ENCODE results near the gene CEPT1. TPM values are rescaled to one million over a fixed set of nuclear protein-coding genes. Genes with fewer than 3 reads are reported as not detected.

CEPT1 gene
- polyA plus RNA-seq, 3 donors = 20.8 to 44.3 (median 26.9) TPM

- WGBS (ENCODE audit: insufficient coverage) = no CpG with 5 or more reads among the region's 2 CpGs
- intact Hi-C loops (cut with micrococcal nuclease) = no loop called here
- H3K4me2 ChIP-seq (replicated peaks; ENCODE audit: extremely low read depth, low read length, poor library complexity, severe bottlenecking) = no peak overlapping the region
- peaks cover 61 to 73% of the 10 kb centered on the region in 2 donors for H3K36me3 ChIP-seq (replicated peaks in 1 of 2; ENCODE audit: control insufficient read depth in 1 of 2, insufficient read depth in 2 of 2, low read length in 2 of 2)
- no peak overlapping the region for H2AFZ ChIP-seq (ENCODE audit: insufficient read depth, low read depth, low read length, poor library complexity, severe bottlenecking)
- H3K27me3 Mint-ChIP-seq (ENCODE audit: low read depth in 3 of 3) = no peaks in the 10 kb centered on the region
- H3K4me3 Mint-ChIP-seq = no peak overlapping the region
- H3K27ac ChIP-seq (ENCODE audit: low read depth in 1 of 2, low read length in 2 of 2) = no peak overlapping the region
- peaks cover 100% of the 10 kb centered on the region for H3K79me2 ChIP-seq (ENCODE audit: insufficient read depth, low read length)
- H4K20me1 ChIP-seq (ENCODE audit: insufficient read depth, low read length) = peaks cover 100% of the 10 kb centered on the region
- TF ChIP-seq CTCF (IDR thresholded peaks at IDR 0.05) = no peak
- H3K4me3 ChIP-seq (replicated peaks in 1 of 3; ENCODE audit: low read depth in 2 of 3, low read length in 3 of 3) = no peak overlapping the region
- DNase-seq = no peak
- no peaks in the 10 kb centered on the region for H3K9me3 ChIP-seq (replicated peaks in 1 of 2; ENCODE audit: control insufficient read depth in 1 of 2, insufficient read depth in 1 of 2, low read length in 2 of 2)
- H3K36me3 Mint-ChIP-seq = peaks cover 70 to 73% of the 10 kb centered on the region in 2 donors
- H3K9ac ChIP-seq (ENCODE audit: insufficient read depth, low read length, poor library complexity, severe bottlenecking) = no peak overlapping the region
- peaks cover 44% of the 10 kb centered on the region for H3K4me1 Mint-ChIP-seq
- H3K4me1 ChIP-seq (ENCODE audit: control insufficient read depth in 1 of 2, insufficient read depth in 2 of 2, low read length in 2 of 2) = no peaks in the 10 kb centered on the region
- H3K9me3 Mint-ChIP-seq = no peaks in the 10 kb centered on the region
- peak overlapping the region in 2 of 7 donors; percentile 12 to 37 for H3K27ac Mint-ChIP-seq
- no peaks in the 10 kb centered on the region for H3K27me3 ChIP-seq (ENCODE audit: control insufficient read depth in 2 of 2, insufficient read depth in 2 of 2, low read length in 2 of 2)
Observed at GRCh38 chr1:111148376-111148881, 8.4 kb downstream of the CEPT1 start.

- no peak overlapping the region for H3K4me3 ChIP-seq (replicated peaks in 1 of 3; ENCODE audit: low read depth in 2 of 3, low read length in 3 of 3)
- DNase-seq = no peak
- TF ChIP-seq CTCF (IDR thresholded peaks at IDR 0.05) = no peak
- Mint-ChIP-seq H3K27ac (peak overlapping the region in 3 of 7 donors; percentile 54 to 75 (median 75)), H3K4me3 (no peak overlapping the region), H3K36me3 (peaks cover 78 to 90% of the 10 kb centered on the region in 2 donors), H3K27me3 (ENCODE audit: low read depth in 3 of 3) (no peaks in the 10 kb centered on the region), H3K4me1 (peaks cover 37% of the 10 kb centered on the region), H3K9me3 (no peaks in the 10 kb centered on the region)
- H3K4me2 ChIP-seq (replicated peaks; ENCODE audit: extremely low read depth, low read length, poor library complexity, severe bottlenecking) = no peak overlapping the region
- intact Hi-C loops (cut with micrococcal nuclease) = no loop called here
- H3K4me1 ChIP-seq (ENCODE audit: control insufficient read depth in 1 of 2, insufficient read depth in 2 of 2, low read length in 2 of 2) = no peaks in the 10 kb centered on the region
- H3K36me3 ChIP-seq (replicated peaks in 1 of 2; ENCODE audit: control insufficient read depth in 1 of 2, insufficient read depth in 2 of 2, low read length in 2 of 2) = peaks cover 76 to 90% of the 10 kb centered on the region in 2 donors
- H3K9me3 ChIP-seq (replicated peaks in 1 of 2; ENCODE audit: control insufficient read depth in 1 of 2, insufficient read depth in 1 of 2, low read length in 2 of 2) = no peaks in the 10 kb centered on the region
- H4K20me1 ChIP-seq (ENCODE audit: insufficient read depth, low read length) = peaks cover 99% of the 10 kb centered on the region
- no peaks in the 10 kb centered on the region for H3K27me3 ChIP-seq (ENCODE audit: control insufficient read depth in 2 of 2, insufficient read depth in 2 of 2, low read length in 2 of 2)
- peak overlapping the region in 1 of 2 donors; percentile 10 for H3K27ac ChIP-seq (ENCODE audit: low read depth in 1 of 2, low read length in 2 of 2)
- no peak overlapping the region for H2AFZ ChIP-seq (ENCODE audit: insufficient read depth, low read depth, low read length, poor library complexity, severe bottlenecking)
- no peak overlapping the region for H3K9ac ChIP-seq (ENCODE audit: insufficient read depth, low read length, poor library complexity, severe bottlenecking)
- peaks cover 99% of the 10 kb centered on the region for H3K79me2 ChIP-seq (ENCODE audit: insufficient read depth, low read length)
- WGBS (ENCODE audit: insufficient coverage) = no CpG with 5 or more reads among the region's 3 CpGs
Observed at GRCh38 chr1:111151838-111152237, 11.8 kb downstream of the CEPT1 start.

Measured in CD14-positive monocyte (primary cell).